HG03097 (cell line): ENCODE results near the gene SLC1A7.
"Not testable (repeated sequence)": the region's sequence is repeated elsewhere in the genome, so short reads cannot be mapped to it uniquely, and the experiment has no call there.

Source experiments
- ATAC-seq: cut with Tn5 transposase; IDR thresholded peaks from one replicate; pipeline ENCODE4 v1.9.1; 2021; ENCODE audit not compliant: unreplicated experiment, low FRiP score

The SLC1A7 gene

DNA sequence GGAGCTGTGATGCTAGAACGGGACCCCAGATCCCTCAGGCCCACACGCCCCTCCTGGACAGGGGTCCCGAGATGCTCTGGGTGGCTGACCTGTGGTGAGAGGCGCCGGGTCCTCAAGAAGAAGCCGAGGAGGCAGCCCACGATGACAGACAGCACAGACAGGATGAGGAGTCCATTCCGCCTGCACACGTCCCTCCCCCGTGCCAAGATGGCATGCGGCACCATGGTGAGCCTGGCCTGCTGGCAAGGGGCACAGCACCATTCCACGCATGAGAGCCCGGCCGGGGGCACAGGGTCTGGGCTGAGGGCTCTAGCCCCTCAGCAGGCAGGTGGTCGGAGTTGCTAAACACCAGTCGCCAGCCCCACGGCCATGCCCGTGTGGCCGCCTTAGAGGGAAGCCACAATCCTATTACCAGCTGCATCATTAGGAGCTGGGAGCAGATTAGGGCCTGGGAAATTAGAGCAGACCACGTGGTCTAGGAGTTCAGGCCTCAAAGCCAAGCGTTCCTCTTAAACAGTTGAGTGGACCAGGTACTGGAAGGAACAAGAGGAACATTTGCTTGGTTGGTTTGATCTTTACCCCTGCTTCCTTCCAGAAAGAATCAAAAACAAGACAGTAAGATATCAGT is at the start of gene SLC1A7:
Gene SLC1A7 (minus strand): TSS at position 413 of the 628 bp plus-strand sequence. CDS start 189 bp downstream, at position 224.
- no peak for ATAC-seq

DNA sequence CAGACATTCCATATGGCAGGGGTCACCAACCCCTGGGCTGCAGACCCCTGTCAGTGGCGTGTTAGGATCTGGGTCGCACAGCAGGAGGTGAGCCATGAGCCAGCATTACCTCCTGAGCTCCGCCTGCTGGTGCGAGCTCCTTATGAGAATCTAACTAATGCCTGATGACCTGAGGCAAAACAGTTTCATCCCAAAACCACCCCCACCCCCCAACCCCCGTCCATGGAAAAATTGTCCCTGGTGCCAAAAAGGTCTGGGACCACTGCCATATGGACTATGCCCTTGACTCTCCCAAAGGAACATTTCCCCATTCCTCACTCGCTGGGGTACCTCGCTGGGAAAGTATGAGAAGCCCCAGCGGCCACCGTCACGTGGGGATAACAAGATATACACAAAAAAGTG is 47.8 kb upstream of the SLC1A7 start:
- ATAC-seq = no peak

DNA sequence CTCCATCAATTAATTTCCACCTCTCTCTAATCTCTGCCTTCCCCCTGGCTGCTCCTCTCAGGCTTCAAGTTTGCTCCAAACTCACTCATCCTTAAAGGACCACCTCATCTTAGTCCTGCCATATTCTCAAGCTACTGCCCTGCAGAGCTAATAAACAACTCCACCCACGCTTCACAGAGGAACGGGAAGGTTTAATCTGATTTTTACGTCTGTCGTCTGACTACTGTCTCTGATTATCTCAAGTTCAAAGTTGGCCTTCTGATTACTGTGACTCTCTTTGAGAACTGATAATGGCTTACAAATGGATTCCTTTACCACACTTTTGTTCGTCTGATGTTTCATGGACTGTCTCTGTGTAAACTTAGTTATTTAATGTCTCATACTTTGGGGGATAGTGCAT is 46.6 kb upstream of the SLC1A7 start:
- ATAC-seq = no peak

DNA sequence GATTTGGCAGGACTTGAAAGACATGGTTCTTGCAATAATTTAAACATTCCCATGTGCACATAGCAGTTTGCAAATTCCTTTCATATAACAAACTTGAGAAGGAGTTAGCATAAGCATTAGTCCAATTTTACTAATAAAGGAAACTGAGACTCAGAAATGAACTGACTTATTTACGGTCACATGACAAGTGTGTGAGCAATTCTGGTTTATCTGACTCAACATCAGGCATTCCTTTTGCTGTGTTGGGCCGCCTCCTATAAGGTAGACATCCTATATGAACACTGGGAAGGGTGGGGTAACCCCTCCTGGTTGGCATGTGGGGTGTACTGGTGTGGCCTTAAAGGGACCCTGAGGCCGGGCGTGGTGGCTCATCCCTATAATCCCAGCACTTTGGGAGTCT is 45.7 kb upstream of the SLC1A7 start:
- ATAC-seq = no peak

DNA sequence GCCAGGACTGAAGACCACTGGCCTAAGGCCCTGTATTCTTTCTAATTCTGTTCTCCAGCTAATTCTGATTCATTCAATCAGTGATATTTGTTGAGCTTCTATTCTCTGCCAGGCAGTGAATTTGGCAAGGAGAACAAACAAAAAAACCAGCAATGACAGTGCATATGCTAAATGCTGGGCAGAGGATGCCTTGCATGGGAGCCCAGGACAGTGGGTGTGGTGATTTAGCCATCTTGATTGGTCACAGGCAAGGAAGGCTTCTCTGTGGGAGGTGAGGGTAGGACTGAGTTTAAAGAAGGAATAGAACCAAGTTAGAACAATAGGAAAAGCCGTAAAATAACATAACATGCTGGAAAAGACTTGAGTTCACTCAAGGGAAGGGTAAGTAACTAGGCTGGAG is 45.0 kb upstream of the SLC1A7 start:
- no peak for ATAC-seq

DNA sequence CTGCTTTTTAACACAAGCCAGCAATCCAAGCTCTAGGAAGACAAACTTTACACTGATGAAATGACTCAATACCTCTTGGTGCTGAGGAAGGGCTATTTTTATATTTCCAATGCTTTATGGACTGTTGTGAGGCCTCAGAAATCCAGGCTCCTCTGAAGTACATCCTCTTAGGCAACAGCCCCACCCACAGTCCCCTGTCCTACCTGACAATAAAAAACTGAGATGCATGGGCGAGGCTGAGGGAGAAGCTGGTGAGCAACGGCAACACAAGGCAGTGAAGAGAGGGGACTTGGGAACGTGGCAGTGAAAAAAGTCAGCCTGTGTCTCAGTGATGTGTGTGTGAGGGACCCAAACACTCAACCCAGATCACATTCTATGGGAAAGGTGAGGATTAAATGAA is 44.1 kb upstream of the SLC1A7 start:
- no peak for ATAC-seq

DNA sequence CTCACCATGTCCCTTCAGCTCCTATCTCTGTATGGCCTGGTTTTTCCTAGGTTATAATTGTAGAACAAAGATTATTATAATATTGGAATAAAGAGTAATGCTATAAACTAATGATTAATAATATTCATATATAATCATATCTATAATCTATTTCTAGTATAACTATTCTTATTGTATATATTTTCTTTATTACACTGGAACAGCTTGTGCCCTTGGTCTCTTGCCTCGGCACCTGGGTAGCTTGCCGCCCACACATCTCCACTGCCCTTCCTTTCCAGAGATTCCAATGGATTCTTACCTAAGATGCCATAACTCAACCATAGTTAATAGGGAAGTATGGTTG is 43.5 kb upstream of the SLC1A7 start:
- not testable (repeated sequence) for ATAC-seq

DNA sequence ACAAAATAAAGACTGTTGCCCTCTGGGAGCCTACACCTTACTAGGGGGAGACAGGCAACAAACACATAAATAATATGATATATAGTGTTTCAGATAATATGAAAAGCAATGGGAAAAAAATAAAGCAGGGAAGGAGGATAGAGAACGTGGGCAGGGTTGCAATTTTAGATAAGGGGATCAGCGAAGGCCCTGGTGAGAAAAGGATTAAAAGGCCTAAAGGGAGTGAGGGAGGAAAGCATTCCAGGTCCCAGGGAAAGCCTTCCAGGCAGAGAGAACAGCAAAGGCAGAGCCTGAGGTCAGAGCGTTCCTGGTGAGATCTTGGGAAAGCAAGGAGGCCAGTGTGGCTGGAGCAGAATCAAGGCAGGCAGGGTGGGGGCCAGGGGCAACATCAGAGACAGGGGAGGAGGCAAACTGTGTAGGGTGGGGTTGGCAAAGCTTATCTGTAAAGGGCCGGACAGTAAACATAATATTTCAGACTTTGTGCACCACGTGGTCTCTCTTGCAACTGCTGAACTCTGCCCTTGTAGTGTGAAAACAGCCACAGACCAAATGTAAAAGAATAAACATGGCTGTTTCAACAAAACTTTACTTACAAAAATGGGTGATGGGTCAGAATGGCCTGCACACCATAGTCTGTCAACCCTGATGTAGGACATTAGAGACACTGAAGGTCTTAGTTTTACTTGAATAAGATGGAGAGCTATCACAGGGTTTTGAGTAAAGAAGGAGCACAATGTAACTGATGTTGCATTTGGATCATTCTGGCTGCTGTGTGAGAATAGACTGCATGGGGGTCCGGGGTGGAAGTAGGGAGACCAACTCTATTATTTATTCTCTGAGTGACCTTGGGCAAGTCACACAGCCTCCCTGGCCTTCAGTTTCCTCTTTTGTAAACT is 40.9 kb upstream of the SLC1A7 start:
- no peak for ATAC-seq

DNA sequence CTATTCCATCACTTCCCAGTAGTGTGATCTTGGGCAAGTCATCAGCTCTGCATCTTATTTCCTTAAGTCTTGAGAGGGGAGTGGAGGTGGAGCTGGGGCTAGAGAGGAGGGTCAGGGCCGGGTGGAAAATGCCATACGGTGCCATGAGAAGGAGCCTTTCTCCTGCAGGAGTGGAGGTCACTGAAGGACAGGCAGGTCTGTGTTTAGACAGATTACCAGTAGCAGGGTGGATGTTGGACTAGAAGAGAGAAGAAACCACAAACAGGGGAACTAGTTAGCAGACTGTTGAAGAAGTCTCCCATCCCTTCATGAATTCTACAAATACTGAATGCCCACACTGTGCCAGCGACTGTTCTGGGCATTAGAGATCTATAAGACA is 40.3 kb upstream of the SLC1A7 start:
- no peak for ATAC-seq

DNA sequence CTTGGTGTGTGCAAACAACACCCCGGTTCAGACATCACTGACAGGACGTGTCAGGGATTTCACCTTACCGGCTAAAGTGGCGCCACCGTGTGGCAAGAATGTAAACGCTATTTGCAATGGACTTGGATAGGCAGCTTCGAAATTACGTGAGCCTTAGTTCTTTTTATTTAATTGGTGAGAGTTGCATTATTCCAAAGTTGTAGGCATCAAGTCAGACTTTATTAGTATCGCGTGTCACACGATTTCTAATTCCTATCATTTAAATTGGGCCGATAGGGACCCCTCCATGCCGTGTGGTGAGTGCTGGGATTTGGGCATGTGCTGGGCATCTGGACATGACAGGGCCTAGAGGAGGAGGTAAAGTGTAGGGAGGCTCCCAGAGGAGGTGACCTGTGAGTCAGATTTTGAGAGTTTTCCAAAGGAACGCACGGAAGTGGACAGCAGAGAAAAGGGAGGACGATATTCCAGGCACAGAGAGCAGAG is 39.7 kb upstream of the SLC1A7 start:
- ATAC-seq = no peak

DNA sequence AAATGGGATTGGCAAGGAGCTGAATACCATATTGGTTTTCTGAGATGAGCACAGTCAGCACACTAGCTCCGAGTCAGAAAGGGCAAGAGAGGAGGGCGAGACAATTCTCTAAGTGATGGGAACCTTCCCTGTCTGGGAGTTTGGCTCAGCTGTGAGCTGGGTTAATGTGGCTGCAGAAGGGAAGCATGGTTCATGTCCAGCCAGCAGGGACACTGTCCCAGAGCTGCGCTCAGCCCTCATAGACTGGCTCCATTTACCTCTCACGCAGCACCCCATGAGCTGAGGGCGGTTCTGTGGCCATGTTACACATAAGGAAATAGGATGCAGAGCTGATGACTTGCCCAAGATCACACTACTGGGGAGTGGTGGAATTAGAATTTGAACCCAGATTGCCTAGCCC is 38.5 kb upstream of the SLC1A7 start:
- ATAC-seq = no peak

DNA sequence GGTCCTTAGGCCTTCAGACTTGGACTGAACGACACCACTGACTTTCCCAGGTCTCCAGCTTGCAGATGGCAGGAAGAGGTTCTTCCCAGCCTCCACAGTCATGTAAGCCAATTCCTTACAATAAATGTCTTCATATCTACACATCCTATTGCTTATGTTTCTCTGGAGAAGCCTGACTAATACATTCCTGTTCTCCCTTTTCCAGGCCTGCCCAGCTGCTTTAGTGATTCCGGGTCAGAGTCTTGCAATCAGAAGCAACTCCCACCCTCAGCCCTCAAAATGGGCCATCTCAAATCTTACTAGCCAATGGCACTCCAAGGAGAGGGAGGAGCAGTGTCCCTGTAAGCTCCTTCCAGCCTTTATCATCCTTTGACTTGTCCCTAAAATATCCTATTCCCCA is 37.8 kb upstream of the SLC1A7 start:
- ATAC-seq = no peak

DNA sequence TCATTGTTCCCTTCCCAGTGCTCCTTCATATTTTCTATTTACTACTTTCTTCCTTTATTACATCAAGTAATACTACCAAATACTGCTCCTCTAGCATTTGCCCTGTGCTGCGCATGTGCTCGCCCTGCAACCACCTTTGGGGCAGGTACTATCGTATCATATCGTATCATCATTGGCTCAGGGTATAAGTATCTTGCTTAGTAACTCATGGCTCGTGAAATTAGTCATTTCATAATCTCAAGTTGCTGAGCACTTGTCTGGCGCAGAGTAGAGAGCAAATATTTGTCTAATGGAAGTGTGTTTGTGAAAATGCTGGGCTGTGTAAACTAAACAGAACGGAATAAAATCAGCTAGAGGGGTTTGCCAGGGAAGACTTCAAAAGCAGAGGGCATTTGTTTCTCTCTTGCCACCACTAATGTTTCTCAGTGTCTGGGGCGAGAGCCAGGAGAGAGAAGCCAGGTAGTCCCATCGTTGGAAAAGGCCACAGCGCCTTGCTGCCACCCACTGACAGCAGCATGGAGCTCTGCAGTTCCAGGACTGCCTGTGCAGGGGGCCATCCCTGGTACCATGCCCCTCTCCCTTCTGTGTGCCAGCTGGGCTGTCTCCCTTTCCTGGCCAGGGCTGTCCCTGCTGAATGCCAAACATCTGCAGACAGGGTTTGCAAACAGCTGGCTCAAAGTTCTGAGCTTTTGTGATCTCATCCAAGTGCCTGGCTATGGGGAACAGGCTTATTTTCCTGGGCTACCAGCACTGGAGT is 34.2 kb upstream of the SLC1A7 start:
- no peak for ATAC-seq

DNA sequence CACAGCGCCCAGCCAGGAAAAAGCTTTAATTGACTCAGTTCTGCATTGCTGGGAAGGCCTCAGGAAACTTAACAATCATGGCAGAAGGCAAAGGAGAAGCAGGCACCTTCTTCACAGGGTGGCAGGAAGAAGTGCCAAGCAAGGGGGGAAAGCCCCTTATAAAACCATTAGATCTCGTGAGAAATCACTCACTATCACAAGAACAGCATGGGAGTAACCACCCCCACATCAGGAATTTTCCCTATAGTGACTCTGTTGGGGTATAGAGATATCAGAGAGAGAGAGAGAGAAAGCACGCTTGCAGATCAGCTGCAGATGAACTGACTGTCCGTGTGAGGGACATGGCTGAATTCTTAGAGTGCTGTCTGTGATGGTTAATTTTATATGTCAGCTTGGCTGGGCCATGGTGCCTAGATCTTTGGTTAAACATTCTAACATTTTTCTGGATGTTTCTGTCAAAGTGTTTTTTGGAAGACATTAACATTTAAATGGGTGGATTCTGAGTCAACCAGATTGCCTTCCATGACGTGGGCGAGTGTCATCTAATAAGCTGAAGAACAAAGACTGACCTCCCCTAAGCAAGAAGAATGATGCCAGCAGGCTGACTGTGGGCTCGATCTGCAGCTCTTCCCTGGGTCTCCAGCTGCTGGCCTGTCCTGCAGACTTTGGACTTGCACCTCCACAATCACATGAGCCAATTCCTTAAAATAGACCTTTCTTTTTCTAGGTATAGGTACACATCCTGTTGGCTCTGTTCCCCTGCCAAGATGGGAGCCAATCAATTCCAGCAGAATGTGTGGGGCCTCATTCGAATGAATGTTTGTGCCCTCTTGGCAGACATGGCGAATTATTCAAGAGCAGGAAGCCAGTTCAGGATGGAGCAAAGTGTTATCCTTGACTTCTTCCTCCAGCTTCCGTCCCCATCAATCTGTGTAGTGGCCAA is 32.8 kb upstream of the SLC1A7 start:
- no peak for ATAC-seq

DNA sequence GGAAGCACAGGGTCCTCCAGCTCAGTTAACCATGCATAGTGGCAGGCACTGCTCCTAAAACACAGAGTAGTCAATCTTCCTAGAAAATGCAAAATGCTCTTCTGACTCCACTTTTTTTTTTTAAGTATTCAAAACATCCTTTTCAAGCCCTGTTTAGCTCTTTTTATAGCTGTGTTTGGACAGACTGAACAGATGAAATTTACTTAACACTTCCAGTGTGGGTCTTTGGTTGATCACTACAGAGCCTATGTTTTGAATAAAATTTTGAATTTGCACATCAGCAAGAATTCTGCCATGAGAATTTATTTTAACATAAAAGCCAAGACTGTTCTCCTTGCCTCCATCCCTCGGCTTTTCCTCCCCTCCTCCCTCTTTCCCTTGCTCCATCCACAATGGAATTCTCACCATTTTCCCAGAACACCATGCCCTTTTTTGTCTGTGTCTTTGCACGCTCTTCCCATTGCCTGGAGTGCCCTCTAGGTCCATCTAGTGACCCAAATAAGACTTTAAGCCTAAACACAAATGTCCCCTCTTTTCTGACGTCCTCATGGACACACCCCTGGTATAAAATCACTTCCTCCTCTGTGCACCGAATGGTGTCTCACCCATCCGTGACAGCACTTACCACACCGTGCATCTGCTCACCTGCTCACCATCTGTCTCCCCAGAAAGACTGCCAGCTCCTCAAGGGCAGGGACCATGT is 30.1 kb upstream of the SLC1A7 start:
- ATAC-seq = no peak

DNA sequence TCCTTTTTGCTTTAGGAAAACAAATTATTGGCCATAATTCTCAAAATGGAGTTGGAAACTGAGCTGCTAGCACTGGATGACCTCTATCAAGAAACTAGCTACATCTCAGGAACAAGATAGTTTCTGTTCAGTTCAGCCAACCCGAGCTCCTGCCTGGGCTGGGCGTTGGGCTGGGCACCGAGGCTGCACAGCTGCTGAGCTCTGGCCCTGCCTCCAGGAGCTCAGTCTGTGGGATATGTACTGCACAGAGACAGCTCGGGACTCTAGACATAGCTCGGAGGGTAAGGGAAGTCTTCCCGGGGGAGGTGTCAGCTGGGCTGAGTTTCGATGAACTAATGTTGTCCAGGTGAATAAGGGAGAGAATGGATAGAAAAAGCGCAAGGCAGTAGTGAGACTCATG is 24.5 kb upstream of the SLC1A7 start:
- ATAC-seq = no peak

DNA sequence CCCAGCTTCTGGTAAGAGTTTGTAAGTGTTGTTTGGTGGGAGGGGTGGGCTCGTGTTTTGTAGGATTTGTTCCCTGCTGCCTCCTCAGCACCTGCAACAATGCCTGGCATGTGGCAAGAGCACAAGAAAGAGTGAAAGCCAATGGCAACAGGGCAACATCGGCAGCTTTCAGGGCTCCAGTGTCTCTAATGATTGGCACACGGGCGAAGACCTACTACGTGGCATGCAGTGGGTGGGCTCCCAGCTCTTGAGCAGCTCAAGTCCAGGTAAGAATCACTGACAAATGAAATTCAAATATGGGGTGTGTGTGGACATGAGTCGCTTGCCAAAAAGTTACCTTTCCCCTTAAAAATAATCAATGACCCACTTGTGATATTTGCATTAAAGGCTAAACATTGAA is 23.9 kb upstream of the SLC1A7 start:
- ATAC-seq = no peak

DNA sequence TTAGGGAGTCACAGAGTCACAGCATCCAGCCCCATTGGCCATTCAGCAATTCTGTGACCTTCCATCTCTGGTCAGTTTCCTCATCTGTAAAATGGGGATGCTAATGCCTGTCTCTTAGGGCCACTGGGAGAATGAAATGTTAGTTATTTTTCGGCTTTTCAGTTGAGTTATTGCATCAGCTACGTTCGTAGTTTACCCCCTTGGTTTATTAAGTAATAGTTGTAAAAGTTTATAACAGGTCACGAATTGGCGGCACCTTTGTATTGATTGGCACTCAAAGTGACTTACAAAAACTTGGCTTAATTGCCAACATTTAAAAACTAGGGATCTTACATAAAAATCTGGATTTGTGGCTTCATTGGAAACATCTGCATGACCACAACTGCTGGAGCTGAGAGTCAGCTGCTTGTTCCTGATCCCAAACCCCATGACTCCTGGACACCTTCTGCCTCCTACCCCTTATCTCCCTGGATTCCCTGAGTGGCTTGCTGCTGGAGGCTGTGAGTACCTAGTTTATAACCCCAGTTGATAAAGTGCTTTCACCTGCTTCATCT is 23.0 kb upstream of the SLC1A7 start:
- no peak for ATAC-seq

DNA sequence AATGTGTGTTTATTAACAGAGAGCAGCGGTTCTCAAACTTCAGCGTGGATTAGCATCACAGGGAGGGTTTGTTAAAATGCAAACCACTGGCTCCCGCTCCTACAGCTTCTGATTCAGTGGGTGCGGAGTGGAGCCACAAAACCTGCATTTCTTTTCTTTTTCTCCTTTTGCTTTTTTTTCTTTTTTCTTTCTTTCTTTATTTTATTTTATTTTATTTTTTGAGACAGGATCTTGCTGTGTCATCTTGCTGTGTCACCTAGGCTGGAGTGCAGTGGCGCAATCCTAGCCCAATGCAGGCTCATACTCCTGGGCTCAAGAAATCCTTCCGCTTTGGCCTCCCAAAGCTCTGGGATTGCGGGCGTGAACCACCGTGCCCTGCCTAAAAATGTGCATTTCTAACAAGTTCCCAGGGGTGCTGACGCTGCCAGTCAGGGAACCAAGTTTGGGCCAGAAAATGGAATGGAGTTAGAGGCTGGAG is 20.9 kb upstream of the SLC1A7 start:
- no peak for ATAC-seq
